ENCODE data around the gene RPS6KB1.
"Not testable (repeated sequence)": the region's sequence is repeated elsewhere in the genome, so short reads cannot be mapped to it uniquely, and the experiment has no call there.

RPS6KB1 gene

DNA sequence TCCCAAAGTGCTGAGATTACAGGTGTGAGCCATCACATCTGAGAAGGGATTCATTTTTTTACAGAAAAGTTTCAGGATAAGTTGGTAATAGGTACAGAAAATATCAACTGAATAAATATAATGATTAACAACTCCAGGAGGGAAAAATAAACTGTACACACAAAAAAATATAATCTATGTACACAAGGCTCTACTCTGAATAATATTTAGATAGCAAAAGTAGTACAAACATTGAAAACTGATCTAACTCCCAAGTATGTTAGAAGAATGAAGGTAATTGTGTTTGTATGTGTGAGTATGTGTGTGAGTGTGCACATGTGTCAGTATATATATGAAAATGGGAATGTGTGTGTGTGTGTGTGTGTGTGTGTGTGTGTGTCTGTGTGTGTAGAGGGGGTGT lies 20.6 kb upstream of the RPS6KB1 start:
- DNase-seq (ENCODE audit: low spot score), result no peak

DNA sequence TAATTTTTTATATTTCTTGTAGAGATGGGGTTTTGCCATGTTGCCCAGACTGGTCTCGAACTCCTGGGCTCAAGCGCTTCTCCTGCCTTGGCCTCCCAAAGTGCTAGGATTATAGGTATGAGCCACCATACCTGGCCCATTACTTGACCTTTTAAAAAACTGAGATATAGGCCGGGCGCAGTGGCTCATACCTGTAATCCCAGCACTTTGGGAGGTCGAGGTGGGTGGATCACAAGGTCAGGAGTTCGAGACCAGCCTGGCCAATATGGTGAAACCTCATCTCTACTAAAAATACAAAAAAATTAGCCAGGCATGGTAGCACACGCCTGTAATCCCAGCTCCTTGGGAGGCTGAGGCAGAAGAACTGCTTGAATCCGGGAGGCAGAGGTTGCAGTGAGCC lies 19.5 kb upstream of the RPS6KB1 start:
- not testable (repeated sequence) for DNase-seq (ENCODE audit: low spot score)

DNA sequence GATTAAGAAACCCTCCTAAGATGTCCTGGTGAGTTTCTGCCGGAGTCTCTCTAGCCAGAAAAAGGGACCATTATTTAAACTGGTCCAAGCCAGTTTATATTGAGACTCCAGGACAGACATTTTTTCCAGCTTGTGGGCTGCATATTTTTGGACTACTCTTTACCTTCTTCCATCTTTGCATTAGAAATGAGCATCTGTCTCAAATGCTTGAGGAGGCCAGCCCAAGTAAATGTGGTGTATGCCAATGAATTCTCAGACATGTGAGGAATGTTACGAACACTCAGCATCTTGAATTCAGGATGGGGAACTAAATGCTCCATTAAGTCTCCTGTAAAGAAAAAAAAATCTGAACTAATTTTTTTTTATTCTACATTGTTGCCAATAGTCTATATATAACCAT lies 18.5 kb upstream of the RPS6KB1 start:
- DNase-seq (ENCODE audit: low spot score), result no peak

DNA sequence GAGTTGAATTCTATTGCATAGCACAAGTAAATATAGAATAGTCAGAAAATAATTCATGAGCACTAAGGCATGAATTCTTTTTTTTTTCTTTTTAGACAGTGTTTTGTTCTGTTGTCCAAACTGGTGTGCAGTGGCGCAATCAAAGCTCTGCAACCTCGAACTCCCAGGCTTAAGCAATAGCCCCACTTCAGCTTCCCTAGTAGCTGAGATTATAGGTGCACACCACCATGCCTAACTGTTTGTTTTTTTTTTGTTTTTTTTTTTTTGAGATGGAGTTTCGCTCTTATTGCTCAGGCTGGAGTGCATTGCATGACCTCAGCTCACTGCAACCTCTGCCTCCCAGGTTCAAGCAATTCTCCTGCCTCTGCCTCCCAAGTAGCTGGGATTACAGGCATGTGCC lies 16.8 kb upstream of the RPS6KB1 start:
- DNase-seq (ENCODE audit: low spot score), result no peak

DNA sequence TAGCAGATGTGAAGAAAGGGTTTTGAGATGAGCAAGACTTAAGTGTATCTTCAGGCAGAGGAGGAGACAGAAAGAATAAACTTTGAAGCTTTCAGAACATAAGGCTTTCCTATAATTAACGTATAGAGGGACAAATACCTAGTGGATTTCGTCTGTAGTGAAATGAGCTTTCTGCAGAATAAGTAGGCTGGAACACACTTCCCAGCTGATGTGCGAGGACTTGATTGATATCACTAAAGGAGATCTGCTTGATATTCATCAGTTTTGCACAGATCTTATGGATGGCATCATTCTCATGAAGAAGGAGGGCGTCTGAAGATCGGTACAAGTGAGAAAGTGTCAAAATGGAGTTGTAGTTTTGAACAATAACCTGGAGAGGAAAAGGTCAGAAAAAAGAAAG lies 15.0 kb upstream of the RPS6KB1 start:
- no peak for DNase-seq (ENCODE audit: low spot score)

DNA sequence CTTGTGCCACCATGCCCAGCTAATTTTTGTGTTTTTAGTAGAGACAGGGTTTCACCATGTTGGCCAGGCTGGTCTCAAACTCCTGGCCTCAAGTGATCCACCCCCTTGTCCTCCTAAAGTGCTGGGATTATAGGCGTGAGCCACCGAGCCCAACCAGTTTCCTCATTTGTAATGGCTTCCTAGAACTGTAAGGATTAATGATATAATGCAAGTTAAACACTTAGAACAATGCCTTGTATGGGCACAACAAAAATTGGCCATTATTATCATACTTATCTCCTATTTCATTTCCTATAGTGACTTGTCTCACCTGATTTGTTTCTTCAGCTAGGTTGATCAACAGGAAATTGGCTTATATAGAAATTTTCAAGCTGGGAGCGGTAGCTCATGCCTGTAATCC lies 14.3 kb upstream of the RPS6KB1 start:
- no peak for DNase-seq (ENCODE audit: low spot score)

DNA sequence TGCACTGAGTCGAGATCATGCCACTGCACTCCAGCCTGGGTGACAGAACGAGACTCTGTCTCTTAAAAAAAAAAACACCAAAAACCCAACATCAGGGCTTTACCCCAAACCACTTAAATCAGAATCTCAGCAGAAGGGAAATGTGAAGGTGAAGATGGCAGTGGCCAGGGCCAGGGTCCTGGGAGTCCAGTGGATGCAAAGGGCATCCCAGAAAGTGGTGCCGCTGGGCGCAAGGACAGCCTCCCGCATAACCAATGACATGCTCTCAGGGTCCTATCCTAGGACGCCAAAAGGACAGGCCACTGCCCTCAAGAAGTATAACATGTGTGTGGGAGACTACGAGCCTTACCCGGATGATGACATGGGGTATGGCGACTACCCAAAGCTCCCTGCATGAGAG lies 8.1 kb upstream of the RPS6KB1 start:
- no peak for DNase-seq (ENCODE audit: low spot score)

DNA sequence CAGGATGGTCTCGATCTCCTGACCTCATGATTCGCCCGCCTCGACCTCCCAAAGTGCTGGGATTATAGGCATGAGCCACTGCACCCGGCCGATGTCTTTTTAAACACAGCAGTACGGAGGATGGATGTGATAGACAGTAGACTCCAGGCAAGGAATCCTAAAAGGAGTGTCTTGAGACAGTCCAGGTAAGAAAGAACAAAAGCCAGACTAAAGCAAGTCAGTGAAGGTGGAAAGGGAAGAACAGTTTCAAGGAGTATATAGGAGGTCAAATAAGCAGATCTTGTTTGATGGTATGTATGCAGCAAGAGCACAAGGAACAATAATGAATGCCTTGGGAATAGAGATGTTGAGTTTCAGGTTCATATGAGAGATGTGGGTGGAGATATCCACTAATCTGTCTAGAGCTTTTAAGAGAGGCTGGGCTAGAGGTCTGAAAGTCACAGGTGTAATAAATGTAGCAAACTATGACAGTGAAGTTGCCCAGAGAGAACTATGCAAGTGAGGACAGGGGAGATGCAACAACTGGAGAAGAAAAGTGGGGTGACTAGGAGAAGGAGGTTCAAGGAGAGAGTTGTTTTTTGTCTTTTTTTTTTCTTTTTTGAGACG lies 4.7 kb upstream of the RPS6KB1 start:
- DNase-seq (ENCODE audit: low spot score), result no peak

DNA sequence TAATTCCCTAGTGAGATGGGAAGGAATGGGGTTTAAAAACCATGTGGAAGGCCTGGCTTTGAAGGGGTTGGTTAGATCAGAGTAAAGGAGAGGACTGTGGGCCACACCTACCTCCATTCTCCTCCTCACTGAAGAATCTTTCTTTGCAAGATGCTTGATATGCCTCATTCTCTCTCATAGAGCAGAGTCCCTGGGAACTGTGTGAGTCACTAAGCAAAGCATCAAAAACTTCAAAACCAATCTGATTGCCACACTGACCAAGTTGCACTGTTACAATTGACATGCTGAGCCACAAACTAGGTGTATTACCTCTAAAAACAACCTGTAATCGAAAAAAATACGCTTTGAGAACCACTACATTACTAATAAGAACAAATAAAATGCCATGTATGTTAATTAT lies 2.2 kb upstream of the RPS6KB1 start:
- peak; percentile 14 for DNase-seq (ENCODE audit: low spot score)

DNA sequence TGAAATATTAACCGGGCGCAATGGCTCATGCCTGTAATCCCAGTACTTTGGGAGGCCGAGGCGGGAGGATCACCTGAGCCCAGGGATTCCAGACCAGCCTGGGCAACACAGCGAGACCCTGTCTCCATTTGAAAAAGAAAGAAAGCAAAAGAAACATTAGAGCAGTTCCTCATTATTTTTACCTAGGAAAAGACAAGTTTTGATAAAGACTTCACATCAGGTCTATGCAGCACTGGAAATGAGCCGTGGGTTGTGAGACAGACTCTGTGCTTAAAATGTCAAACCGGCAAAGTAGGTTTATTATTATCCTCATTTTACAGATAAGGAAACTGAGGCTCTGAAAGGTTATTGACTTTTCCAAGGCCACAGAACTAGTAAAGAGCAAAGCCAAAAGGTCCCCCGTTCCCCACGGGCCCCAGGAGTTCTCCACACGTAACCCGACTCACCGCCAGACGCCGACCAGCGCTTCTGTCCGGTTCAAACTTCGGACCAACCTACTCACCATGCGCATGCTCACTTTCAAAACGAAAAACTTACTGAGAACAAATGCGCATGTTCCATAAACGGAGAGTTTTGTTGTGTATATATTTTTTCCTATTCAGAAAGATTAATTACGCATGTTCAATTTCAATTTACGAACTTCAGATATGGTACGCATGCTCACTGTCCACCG lies 534 bp upstream of the RPS6KB1 start:
- no peak for DNase-seq (ENCODE audit: low spot score)

DNA sequence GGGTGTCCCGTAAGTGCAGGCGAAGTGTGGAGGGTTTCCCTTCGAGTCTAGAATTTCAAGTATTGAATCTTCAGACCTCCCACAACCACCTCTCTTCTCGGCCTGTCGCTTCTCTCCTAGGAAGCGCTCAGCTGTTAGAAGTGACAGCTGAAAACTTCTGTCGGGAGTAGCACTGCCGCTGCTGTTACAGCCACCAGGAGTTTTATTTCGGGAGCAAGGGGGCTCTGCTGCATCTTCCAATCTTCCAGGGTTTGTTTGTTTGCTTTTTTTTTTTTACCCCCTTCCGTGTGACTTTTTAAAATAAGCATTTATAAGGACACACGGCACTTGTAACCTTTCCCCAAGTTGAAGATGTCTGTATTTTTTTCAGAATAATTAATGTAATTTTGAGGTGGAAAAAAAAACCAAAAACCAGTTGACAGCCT lies 767 bp downstream of the RPS6KB1 start:
- no peak for DNase-seq (ENCODE audit: low spot score)

DNA sequence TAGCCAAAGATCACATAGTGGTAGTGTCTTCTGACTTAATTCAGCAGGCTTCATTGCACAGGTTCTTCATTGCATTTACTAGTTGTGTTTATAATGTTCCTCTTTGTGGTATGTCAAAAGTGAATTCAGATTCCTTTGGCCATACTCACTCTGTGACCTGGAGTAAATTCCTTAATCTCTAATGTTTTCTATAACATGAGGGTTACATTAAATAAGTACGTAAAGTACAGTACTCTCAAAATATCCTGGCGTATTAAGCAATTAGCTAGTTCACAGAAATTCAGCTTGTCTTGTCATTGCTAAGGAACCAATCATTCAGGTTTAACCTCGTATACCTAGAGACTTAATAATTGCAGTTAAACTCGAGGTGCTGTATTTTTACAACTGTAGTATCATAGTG lies 4.2 kb downstream of the RPS6KB1 start:
- DNase-seq (ENCODE audit: low spot score), result no peak

DNA sequence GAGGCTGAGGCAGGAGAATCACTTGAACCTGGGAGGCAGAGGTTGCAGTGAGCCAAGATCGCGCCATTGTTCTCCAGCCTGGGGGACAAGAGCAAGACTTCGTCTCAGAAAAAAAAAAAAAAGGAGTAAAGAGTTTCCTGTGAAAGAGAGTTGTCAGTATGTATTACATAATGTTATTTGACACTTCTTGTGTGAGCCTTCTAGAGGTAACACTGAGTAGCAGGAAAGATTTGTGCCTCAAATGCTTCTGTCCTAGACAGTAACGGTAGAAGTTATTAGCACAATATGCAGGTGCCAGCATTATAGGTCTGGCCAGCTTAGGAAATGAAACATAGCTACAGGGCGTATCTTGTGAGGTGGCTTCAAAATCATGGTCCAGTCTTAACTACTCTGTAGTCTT lies 6.2 kb downstream of the RPS6KB1 start:
- DNase-seq (ENCODE audit: low spot score), result no peak

DNA sequence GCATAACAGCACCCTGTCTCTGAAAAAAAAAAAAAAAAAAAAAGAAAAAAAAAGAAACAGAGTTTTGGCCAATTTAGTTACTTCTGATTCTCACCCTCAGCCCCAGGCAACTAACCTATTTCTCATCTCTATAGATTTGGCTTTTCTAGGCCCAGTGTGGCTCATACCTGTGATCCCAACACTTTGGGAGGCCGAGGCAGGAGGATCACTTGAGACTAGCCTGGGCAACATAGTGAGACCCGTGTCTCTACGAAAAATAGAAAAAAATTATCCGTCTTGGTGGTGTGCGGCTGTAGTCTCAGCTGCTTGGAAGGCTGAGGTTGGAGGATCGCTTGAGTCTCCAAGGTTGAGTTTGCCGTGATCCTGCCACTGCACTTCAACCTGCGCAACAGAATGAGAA lies 8.7 kb downstream of the RPS6KB1 start:
- DNase-seq (ENCODE audit: low spot score), result no peak

DNA sequence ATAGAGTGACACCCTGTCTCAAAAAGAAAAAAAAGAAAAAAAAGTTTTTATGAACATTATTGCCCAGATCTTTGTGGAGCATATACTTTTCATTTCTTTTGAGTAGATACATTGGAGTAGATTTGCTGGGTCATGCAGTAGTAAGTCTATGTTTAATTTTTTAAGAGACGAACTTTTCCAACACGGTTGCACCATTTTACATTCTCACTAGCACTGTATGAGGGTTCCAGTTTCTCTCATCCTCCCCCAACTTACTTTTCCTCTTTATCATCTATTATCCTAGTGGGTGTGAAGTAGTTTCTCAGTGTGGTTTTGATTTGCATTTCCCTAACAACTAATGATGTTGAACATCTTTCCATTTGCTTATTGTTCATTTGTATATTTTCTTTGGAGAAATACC lies 10.5 kb downstream of the RPS6KB1 start:
- DNase-seq (ENCODE audit: low spot score), result no peak

DNA sequence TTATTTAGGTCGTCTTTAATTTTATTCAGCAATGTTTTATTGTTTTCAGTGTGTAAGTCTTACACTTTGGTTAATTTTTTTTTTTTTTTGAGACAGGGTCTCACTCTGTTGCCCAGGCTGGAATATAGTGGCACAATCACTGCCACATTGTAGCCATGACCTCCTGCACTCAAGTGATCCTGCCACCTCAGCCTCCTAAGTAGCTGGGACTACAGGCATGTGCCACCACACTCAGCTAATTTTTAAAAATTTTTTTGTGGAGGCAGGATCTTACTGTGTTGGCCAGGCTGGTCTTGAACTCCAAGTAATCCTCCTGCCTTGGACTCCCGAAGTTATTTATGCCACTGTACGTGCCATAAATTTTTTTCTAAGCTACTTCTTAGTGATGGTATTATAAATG lies 14.5 kb downstream of the RPS6KB1 start:
- DNase-seq (ENCODE audit: low spot score), result no peak

DNA sequence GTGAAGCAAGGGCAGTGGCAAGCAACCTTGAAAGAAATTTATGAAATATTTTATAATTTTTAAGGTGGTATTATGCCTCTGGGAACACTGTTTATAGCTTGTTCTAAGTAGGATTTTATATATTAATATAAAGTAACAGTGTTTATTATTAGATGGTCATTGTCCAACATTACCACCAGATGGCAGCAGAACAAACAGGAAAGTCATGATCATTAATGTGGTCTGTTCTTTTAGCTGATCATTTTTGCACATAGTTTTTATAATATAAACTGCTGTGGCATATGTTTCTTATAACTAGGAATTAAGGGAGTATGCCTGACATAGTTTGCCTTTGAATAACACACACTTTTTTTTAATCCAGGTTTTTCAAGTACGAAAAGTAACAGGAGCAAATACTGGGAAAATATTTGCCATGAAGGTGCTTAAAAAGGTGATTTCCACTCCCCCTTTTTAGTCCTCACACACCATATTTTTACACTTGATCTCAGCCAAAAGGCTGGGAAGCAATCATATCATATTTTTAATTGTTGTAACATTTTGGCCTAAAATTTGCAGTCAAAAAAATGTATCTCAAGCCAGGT lies 21.4 kb downstream of the RPS6KB1 start:
- peak; percentile 62 for DNase-seq (ENCODE audit: low spot score)

DNA sequence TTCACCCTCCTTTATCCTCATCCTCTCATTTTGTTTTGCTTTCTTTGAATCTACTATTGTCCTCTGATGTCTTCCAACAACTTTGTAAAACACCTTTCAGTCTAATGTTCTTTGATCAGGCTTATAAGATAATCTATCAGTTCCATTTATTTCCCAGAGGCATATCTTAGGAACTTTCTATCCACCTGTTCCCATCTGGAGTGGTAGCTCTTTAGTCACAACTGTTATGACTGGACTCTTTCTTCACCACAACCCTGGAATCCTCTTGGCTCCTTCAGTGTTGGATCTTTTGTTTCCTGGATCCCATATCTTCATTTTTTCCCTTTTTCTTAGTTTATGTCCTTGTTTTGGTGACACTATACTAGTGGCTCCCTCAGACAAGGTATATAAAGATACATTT lies 23.5 kb downstream of the RPS6KB1 start:
- no peak for DNase-seq (ENCODE audit: low spot score)

DNA sequence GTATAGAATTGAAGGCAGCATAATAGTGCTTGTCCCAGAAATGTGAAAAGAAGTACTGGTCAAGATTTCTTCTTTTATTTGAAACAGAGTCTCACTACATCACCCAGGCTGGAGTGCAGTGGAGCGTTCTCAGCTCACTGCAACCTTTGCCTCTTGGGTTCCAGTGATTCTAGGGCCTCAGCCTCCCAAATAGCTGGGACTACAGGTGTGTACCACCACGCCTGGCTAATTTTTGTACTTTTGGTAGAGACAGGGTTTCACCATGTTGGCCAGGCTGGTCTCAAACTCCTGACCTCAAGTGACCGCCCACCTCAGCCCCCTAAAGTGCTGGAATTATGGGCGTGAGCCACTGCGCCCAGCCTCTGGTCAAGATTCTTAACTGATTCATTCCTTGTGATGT lies 27.7 kb downstream of the RPS6KB1 start:
- not testable (repeated sequence) for DNase-seq (ENCODE audit: low spot score)

DNA sequence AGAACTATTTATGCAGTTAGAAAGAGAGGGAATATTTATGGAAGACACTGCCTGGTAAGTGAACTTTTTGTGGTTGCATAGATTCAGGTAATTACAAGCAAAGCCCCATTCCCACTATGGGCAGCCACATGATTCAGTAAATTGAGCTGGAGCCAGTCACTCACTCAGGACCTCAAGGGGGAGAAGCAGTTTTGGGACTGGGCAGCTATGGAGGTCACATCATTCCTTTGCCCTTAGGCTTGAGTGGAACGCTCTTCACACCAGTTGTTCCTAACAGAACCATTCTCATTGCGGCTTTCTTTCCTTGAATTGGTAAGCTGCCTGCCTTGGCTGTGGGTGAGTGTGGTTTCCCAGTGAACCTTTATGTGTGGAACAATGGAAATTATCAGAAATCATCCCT lies 37.2 kb downstream of the RPS6KB1 start:
- not testable (repeated sequence) for DNase-seq (ENCODE audit: low spot score)

DNA sequence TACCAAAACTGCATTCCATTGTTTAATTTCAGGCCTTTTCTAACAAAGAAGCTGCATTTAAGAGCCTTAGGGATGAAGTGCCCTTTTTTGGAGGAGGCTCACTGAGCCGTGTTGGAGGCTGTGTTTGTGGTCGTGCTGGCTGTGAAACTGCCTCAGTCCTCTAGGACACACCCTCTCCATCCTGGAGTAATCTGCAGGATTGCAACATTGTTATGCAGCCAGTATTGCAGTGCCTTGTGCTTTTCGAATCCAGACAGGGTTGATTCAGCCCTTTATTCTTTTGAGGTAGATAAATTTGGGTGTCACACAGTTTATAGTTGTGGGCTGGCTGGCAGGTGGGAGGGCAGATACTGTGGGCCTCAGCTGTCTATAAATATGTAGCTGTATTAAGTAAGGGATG lies 37.8 kb downstream of the RPS6KB1 start:
- DNase-seq (ENCODE audit: low spot score), result not testable (repeated sequence)

DNA sequence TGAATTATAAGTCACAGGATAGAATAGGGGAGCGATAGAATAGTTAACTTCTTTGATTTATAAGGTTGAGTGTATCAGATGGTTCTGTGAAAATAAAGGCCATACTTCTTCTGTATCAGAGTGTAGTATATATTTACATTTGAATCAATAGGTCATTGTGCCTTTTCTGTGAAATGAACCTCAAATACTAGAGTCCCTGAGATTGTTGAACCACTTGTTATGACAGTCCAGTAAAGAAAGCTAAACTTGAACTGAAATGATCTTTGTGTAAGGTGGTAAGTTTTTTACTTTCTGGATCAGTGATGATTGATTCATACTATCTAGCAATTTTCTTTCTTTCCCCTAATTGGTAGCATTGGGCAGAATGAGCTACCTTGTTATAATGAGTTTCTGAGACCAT lies 40.4 kb downstream of the RPS6KB1 start:
- not testable (repeated sequence) for DNase-seq (ENCODE audit: low spot score)

DNA sequence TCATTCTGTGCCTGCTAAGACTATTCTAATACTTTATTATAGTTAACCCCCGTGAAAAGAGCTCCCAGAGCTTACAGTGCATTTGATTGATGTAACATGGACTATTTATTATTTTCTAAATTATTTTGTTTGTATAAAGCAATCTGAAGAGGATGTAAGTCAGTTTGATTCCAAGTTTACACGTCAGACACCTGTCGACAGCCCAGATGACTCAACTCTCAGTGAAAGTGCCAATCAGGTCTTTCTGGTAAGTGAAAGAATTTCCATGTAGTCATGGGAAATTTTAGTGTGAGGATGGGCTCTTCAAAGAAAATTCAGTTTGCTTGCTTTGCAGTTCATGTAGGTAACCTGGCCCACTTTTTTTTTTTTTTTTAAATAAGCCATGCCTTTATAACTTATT lies 47.8 kb downstream of the RPS6KB1 start:
- DNase-seq (ENCODE audit: low spot score), result peak; percentile 24

DNA sequence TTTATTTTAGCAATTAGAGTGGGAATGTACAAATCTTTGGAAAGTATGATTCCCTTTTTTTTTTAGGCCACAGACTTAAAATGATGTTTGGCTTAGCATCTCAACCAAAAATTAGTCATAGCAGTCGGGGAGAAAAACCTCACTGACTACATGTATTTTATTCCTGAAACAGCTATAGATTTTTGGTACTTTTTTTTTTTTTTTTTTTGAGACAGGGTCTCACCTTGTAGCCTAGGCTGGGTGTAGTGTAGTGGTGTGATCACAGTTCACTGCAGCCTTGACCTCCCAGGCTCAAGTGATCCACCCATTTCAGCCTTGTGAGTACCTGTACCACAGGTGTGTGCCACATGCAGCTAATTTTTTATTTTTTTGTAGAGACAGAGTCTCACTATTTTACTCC lies 48.2 kb downstream of the RPS6KB1 start:
- DNase-seq (ENCODE audit: low spot score), result no peak

All from CD4-positive, alpha-beta T cell treated with Interleukin-15 for 4 hours (primary cell).